SK-N-SH (cell line): ENCODE measurements around the gene LIN7A. TPM values are rescaled to one million over a fixed set of nuclear protein-coding genes. Genes with fewer than 3 reads are reported as not detected.

Experiments used
- CTCF ChIA-PET: fragments of 300-600, 350-600 bp; formaldehyde crosslinking; extraction: SDS; loops from one replicate; lab custom pipeline; 2021; lab: Yijun Ruan, JAX
- POLR2A ChIA-PET: fragments of 350-600 bp; sonication (Branson Sonifier 250); formaldehyde crosslinking; extraction: SDS; loops from one replicate; lab custom pipeline; 2020; ENCODE audit warnings: antibody characterized with exemption, inconsistent platforms; lab: Yijun Ruan, JAX
- DNase-seq: peaks from one replicate; pipeline ENCODE4 v3.0.0; 2012
- H2AFZ ChIP-seq: fragments of 200-600 bp; sonication (generic); 2 replicates; pipeline ENCODE4 v1.8.1; 2016; ENCODE audit warnings: antibody characterized with exemption, mild to moderate bottlenecking, low read depth
- H3F3A ChIP-seq: fragments of 200-600 bp; sonication (generic); replicated peaks from 2 replicates; pipeline ENCODE3; 2016; ENCODE audit warnings: antibody characterized with exemption, mild to moderate bottlenecking; ENCODE audit not compliant: insufficient read depth
- H3K27ac ChIP-seq, 2 experiments: fragments of 200-500 bp in 1 of 2; fragments of 200-600 bp in 1 of 2; sonication (Bioruptor generic) in 1 of 2; sonication (generic), shearing (Covaris generic) in 1 of 2; 2 replicates each; pipeline versions ENCODE4 v1.5.1 to v1.6.1; 2014 to 2016; ENCODE audit warnings: low read depth in 2 of 2, inconsistent platforms in 1 of 2, low read length in 1 of 2, mild to moderate bottlenecking in 1 of 2, mixed read lengths in 1 of 2
- H3K27me3 ChIP-seq: fragments of 200-600 bp; sonication (generic), shearing (Covaris generic); 2 replicates; pipeline ENCODE4 v1.6.1; 2016; ENCODE audit warnings: mixed run types; ENCODE audit not compliant: insufficient read depth
- H3K36me3 ChIP-seq, 2 experiments: fragments of 200-500 bp in 1 of 2; fragments of 200-600 bp in 1 of 2; sonication (Bioruptor generic) in 1 of 2; sonication (generic) in 1 of 2; replicated peaks in 1 of 2; 2 replicates each; pipeline versions ENCODE3 to v1.5.1; 2014 to 2016; ENCODE audit warnings: low read length in 1 of 2, mild to moderate bottlenecking in 1 of 2; ENCODE audit not compliant: insufficient read depth in 2 of 2, control insufficient read depth in 1 of 2
- H3K4me1 ChIP-seq, 2 experiments: fragments of 200-500 bp in 1 of 2; fragments of 200-600 bp in 1 of 2; sonication (Bioruptor generic) in 1 of 2; sonication (generic), shearing (Covaris generic) in 1 of 2; 2 replicates each; pipeline versions ENCODE4 v1.5.1 to v1.6.1; 2014 to 2016; ENCODE audit warnings: low read depth in 1 of 2, low read length in 1 of 2, mixed run types in 1 of 2; ENCODE audit not compliant: insufficient read depth in 2 of 2, control insufficient read depth in 1 of 2
- H3K4me2 ChIP-seq: fragments of 200-600 bp; sonication (generic), shearing (Covaris generic); 2 replicates; pipeline ENCODE4 v1.6.1; 2017; ENCODE audit warnings: mixed run types
- H3K4me3 ChIP-seq, 2 experiments: fragments of 200-500 bp in 1 of 2; fragments of 200-600 bp in 1 of 2; sonication (Bioruptor generic) in 1 of 2; sonication (generic), shearing (Covaris generic) in 1 of 2; 2 replicates each; pipeline versions ENCODE4 v1.5.1 to v1.8.1; 2014 to 2016; ENCODE audit warnings: low read depth in 2 of 2, inconsistent platforms in 1 of 2, low read length in 1 of 2, mild to moderate bottlenecking in 1 of 2, mixed read lengths in 1 of 2, moderate library complexity in 1 of 2
- H3K79me2 ChIP-seq: fragments of 200-600 bp; sonication (generic); 2 replicates; pipeline ENCODE4 v1.8.1; 2017; ENCODE audit warnings: mild to moderate bottlenecking; ENCODE audit not compliant: insufficient read depth
- H3K9ac ChIP-seq: fragments of 200-600 bp; sonication (generic); 2 replicates; pipeline ENCODE4 v1.6.1; 2017; ENCODE audit warnings: mixed run types
- H3K9me2 ChIP-seq: fragments of 200-600 bp; sonication (generic); 2 replicates; pipeline ENCODE4 v1.6.1; 2017; ENCODE audit warnings: mixed run types
- H3K9me3 ChIP-seq: fragments of 200-600 bp; sonication (generic); 2 replicates; pipeline ENCODE4 v1.6.1; 2017; ENCODE audit warnings: mixed run types, mild to moderate bottlenecking, moderate library complexity
- H4K20me1 ChIP-seq: fragments of 200-600 bp; sonication (generic); 2 replicates; pipeline ENCODE4 v1.6.1; 2017; ENCODE audit warnings: mild to moderate bottlenecking, mixed run types; ENCODE audit not compliant: insufficient read depth
- CHD2 ChIP-seq: fragments of 150-350 bp; IDR thresholded peaks from 2 replicates; pipeline ENCODE4 v1.6.1; 2018; ENCODE audit warnings: low read length; ENCODE audit not compliant: partially characterized antibody
- ELF1 ChIP-seq: IDR thresholded peaks from 2 replicates; pipeline ENCODE4 v1.4.0; 2012
- EP300 ChIP-seq, 2 experiments: IDR thresholded peaks; 2 replicates each; pipeline versions ENCODE4 v1.4.0 to v1.6.1; 2012; ENCODE audit warnings: borderline replicate concordance in 1 of 2, low read depth in 1 of 2, low read length in 1 of 2
- FOXM1 ChIP-seq: IDR thresholded peaks from 2 replicates; pipeline ENCODE4 v1.4.0; 2012; ENCODE audit warnings: low read depth, mild to moderate bottlenecking
- NFIC ChIP-seq: IDR thresholded peaks from 2 replicates; pipeline ENCODE4 v1.4.0; 2012; ENCODE audit warnings: borderline replicate concordance
- POLR2AphosphoS5 ChIP-seq: IDR thresholded peaks from 2 replicates; pipeline ENCODE4 v1.6.1; 2012; ENCODE audit warnings: low read depth, low read length
- RCOR1 ChIP-seq: fragments of 150-350 bp; IDR thresholded peaks from 2 replicates; pipeline ENCODE4 v1.6.1; 2017; ENCODE audit warnings: antibody characterized with exemption, low read length
- RFX5 ChIP-seq: IDR thresholded peaks from 2 replicates; pipeline ENCODE4 v1.6.1; 2012; ENCODE audit warnings: mild to moderate bottlenecking, improper control_type of control experiment, low read length
- SIN3A ChIP-seq: IDR thresholded peaks from 2 replicates; pipeline ENCODE4 v1.6.1; 2012; ENCODE audit warnings: low read depth, mild to moderate bottlenecking, low read length, moderate library complexity, borderline replicate concordance
- SMC3 ChIP-seq: IDR thresholded peaks from 2 replicates; pipeline ENCODE4 v1.6.1; 2012; ENCODE audit warnings: low read depth, low read length, improper control_type of control experiment
- TCF12 ChIP-seq: IDR thresholded peaks from 2 replicates; pipeline ENCODE4 v1.4.0; 2012
- YY1 ChIP-seq: IDR thresholded peaks from 2 replicates; pipeline ENCODE4 v1.4.0; 2012; ENCODE audit warnings: low read depth, mild to moderate bottlenecking
- WGBS: methylation state at CpG from one replicate; pipeline ENCODE4 v1.1.6; 2017; ENCODE audit warnings: low lambda C conversion rate; 5-methylcytosine and 5-hydroxymethylcytosine counted together
- polyA plus RNA-seq, 3 experiments: library from polyadenylated mRNA; depleted of rRNA; stranded (reverse); fragments of >200 nt; gene quantifications; 2 replicates each; pipeline ENCODE4 v1.2.3, GENCODE V29; 2012
- TF ChIP-seq, protein P1 (sequence below): fragments of 200-600 bp; sonication (generic); IDR thresholded peaks from 2 replicates; pipeline ENCODE4 v1.6.1; 2017; ENCODE audit warnings: antibody characterized with exemption, mild to moderate bottlenecking, moderate library complexity
- TF ChIP-seq, protein P2 (sequence below): IDR thresholded peaks from 2 replicates; pipeline ENCODE4; 2012

Gene LIN7A
- polyA plus RNA-seq, 1 of the 3 experiments (the other 2 are of a cell fraction): not detected

DNA sequence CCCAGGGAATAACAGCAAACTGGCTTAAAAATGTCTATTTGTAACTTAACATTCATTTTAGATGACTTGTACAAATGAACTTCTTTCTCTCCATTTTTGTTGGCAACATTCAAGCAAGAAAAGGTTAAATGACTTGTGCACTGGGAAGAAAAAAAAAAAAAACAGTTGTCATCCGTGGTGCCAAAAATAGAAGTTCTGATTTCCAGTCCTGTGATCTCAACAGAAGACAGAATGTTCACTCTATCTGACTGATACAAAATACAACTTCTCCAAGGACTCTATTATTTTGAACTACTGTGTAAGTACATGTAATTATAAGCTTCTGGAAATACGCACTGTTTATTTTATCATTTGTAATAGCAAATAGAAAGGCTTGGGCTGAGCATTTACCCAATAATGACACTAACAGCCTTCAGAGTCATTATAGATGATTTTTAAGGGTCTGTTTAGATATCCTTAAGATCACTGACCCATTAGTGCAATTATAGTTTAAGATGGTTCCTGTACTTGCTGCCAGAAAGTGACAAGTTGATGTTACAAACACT, 59.9 kb downstream of the LIN7A start:
- WGBS: 15% methylated on average over 2 of the region's 2 CpGs

DNA sequence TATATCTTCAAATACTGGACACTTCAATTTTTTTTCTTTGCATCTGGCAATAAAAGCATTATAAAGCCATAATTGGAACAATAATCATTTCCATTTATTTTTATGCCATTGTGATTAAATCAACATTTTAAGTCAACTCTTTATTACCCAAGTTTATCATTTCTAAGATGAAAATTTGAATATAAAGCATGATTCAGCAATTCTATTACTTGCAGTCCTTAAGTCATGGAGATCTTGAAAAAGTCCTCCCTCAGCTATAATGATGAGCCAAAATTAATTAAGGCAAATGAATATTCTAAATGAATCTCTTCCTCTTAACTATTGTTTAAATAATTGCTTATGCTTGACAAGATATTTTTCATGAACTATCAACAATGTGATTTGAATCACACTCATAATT, 65.7 kb downstream of the LIN7A start:
- Histone ChIP-seq H3K36me3 (no peaks in the 10 kb centered on the region), H3K4me2 (no peak overlapping the region), H3K9me3 (no peaks in the 10 kb centered on the region), H3K9me2 (no peaks in the 10 kb centered on the region), H3K27ac (no peak overlapping the region), H4K20me1 (no peaks in the 10 kb centered on the region), H3K9ac (no peak overlapping the region), H3K79me2 (no peaks in the 10 kb centered on the region), H3K4me1 (no peaks in the 10 kb centered on the region), H3K4me3 (no peak overlapping the region), H2AFZ (no peak overlapping the region), H3F3A (no peaks in the 10 kb centered on the region), H3K27me3 (no peaks in the 10 kb centered on the region; the same call in 1 of the 2 replicates)
- ChIA-PET POLR2A (no interaction called here), CTCF (no interaction called here)
- no peak for DNase-seq
- no peak for TF ChIP-seq EP300 (IDR thresholded peaks at IDR 0.05; ENCODE audit: borderline replicate concordance in 1 of 2, low read depth in 1 of 2, low read length in 1 of 2)
- TF ChIP-seq SMC3: no peak
- no peak for TF ChIP-seq RCOR1
- no peak for TF ChIP-seq CHD2
- TF ChIP-seq FOXM1: no peak
- no peak for TF ChIP-seq POLR2AphosphoS5
- TF ChIP-seq RFX5: no peak
- TF ChIP-seq TCF12: no peak
- TF ChIP-seq, protein P1, sequence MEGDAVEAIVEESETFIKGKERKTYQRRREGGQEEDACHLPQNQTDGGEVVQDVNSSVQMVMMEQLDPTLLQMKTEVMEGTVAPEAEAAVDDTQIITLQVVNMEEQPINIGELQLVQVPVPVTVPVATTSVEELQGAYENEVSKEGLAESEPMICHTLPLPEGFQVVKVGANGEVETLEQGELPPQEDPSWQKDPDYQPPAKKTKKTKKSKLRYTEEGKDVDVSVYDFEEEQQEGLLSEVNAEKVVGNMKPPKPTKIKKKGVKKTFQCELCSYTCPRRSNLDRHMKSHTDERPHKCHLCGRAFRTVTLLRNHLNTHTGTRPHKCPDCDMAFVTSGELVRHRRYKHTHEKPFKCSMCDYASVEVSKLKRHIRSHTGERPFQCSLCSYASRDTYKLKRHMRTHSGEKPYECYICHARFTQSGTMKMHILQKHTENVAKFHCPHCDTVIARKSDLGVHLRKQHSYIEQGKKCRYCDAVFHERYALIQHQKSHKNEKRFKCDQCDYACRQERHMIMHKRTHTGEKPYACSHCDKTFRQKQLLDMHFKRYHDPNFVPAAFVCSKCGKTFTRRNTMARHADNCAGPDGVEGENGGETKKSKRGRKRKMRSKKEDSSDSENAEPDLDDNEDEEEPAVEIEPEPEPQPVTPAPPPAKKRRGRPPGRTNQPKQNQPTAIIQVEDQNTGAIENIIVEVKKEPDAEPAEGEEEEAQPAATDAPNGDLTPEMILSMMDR: no peak
- TF ChIP-seq, protein P2, sequence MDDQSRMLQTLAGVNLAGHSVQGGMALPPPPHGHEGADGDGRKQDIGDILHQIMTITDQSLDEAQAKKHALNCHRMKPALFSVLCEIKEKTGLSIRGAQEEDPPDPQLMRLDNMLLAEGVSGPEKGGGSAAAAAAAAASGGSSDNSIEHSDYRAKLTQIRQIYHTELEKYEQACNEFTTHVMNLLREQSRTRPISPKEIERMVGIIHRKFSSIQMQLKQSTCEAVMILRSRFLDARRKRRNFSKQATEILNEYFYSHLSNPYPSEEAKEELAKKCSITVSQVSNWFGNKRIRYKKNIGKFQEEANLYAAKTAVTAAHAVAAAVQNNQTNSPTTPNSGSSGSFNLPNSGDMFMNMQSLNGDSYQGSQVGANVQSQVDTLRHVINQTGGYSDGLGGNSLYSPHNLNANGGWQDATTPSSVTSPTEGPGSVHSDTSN: no peak

More for the DNA sequence above, 59.9 kb downstream of the LIN7A start:
- no peak overlapping the region for H3K9ac ChIP-seq
- no peaks in the 10 kb centered on the region for H3F3A ChIP-seq
- TF ChIP-seq NFIC (no peak), ELF1 (no peak), SIN3A (no peak), TCF12 (no peak), YY1 (no peak), RCOR1 (no peak)
- TF ChIP-seq, protein P2: no peak
- no peak overlapping the region for H2AFZ ChIP-seq
- no peak overlapping the region for H3K4me3 ChIP-seq
- H3K27me3 ChIP-seq: no peaks in the 10 kb centered on the region; the same call in 1 of the 2 replicates
- H3K79me2 ChIP-seq: no peaks in the 10 kb centered on the region
- H3K27ac ChIP-seq: no peak overlapping the region
- no peak for DNase-seq
- H3K4me1 ChIP-seq: no peaks in the 10 kb centered on the region
- H4K20me1 ChIP-seq: no peaks in the 10 kb centered on the region
- H3K9me3 ChIP-seq: no peaks in the 10 kb centered on the region
- H3K36me3 ChIP-seq: no peaks in the 10 kb centered on the region
- ChIA-PET CTCF (no interaction called here), POLR2A (no interaction called here)
- no peak overlapping the region for H3K4me2 ChIP-seq
- H3K9me2 ChIP-seq: no peaks in the 10 kb centered on the region
